ENCODE results near the gene EGFR.

EGFR gene

GRCh38 chr7:55046582-55047342 is 27.9 kb downstream of the EGFR start:
- no peak overlapping the region for H3K4me3 ChIP-seq (ENCODE audit: control insufficient read depth, low read depth, low read length)
- no peak for TF ChIP-seq CTCF (conservative IDR thresholded peaks at IDR 0.05; ENCODE audit: control insufficient read depth, insufficient read depth, low read depth, low read length)
- DNase-seq (ENCODE audit: low read depth) = no peak

- no peak for TF ChIP-seq CTCF (conservative IDR thresholded peaks at IDR 0.05; ENCODE audit: control insufficient read depth, insufficient read depth, low read depth, low read length)
- H3K4me3 ChIP-seq (ENCODE audit: control insufficient read depth, low read depth, low read length) = no peak overlapping the region
- DNase-seq (ENCODE audit: low read depth) = peak; percentile 50
Observed at GRCh38 chr7:55048221-55048859, 29.5 kb downstream of the EGFR start.

- no peak overlapping the region for H3K4me3 ChIP-seq (ENCODE audit: control insufficient read depth, low read depth, low read length)
- peak; percentile 47 for DNase-seq (ENCODE audit: low read depth)
- peak; percentile 8 for TF ChIP-seq CTCF (conservative IDR thresholded peaks at IDR 0.05; ENCODE audit: control insufficient read depth, insufficient read depth, low read depth, low read length)
Observed at GRCh38 chr7:55050281-55050680, 31.5 kb downstream of the EGFR start.

GRCh38 chr7:55052081-55052480 is 33.3 kb downstream of the EGFR start:
- TF ChIP-seq CTCF (conservative IDR thresholded peaks at IDR 0.05; ENCODE audit: control insufficient read depth, insufficient read depth, low read depth, low read length) = no peak
- peak; percentile 94 for DNase-seq (ENCODE audit: low read depth)
- H3K4me3 ChIP-seq (ENCODE audit: control insufficient read depth, low read depth, low read length) = no peak overlapping the region

- no peak overlapping the region for H3K4me3 ChIP-seq (ENCODE audit: control insufficient read depth, low read depth, low read length)
- TF ChIP-seq CTCF (conservative IDR thresholded peaks at IDR 0.05; ENCODE audit: control insufficient read depth, insufficient read depth, low read depth, low read length) = no peak
- peak; percentile 84 for DNase-seq (ENCODE audit: low read depth)
Observed at GRCh38 chr7:55052741-55053427, 34.1 kb downstream of the EGFR start.

- peak; percentile 58 for DNase-seq (ENCODE audit: low read depth)
- H3K4me3 ChIP-seq (ENCODE audit: control insufficient read depth, low read depth, low read length) = no peak overlapping the region
- no peak for TF ChIP-seq CTCF (conservative IDR thresholded peaks at IDR 0.05; ENCODE audit: control insufficient read depth, insufficient read depth, low read depth, low read length)
Observed at GRCh38 chr7:55053651-55054571, 35.1 kb downstream of the EGFR start.

Data from fibroblast of mammary gland (primary cell).